K562 (cell line): Measurements from ENCODE around the gene ERCC2. TPM values are rescaled to one million over a fixed set of nuclear protein-coding genes. Genes with fewer than 3 reads are reported as not detected.
A peak's percentile ranks its signal among the peaks of the same experiment; 100 is the strongest.

ENCODE experiments used
- ATF2 ChIP-seq: sonication (generic); formaldehyde crosslinking; IDR thresholded peaks from 2 replicates; pipeline ENCODE4 v1.8.1; 2022; ENCODE audit warnings: missing genetic modification reagents
- CBX1 ChIP-seq: sonication (generic); IDR thresholded peaks from 2 replicates; pipeline ENCODE4 v1.6.1; 2016; ENCODE audit warnings: antibody characterized with exemption, low read depth, mild to moderate bottlenecking
- CBX8 ChIP-seq: fragments of 200-600 bp; sonication (generic); IDR thresholded peaks from 2 replicates; pipeline ENCODE4 v1.6.1; 2012; ENCODE audit warnings: borderline replicate concordance, mixed run types, low read depth, mild to moderate bottlenecking, moderate library complexity, mixed read lengths, low read length, control low read depth, inconsistent platforms; ENCODE audit not compliant: poor library complexity, severe bottlenecking; ENCODE audit errors: extremely low read depth
- E2F3 ChIP-seq: fragments of 250-450 bp; sonication (Bioruptor Pico); IDR thresholded peaks from 2 replicates; pipeline ENCODE4 v1.4.0; 2020; ENCODE audit warnings: mild to moderate bottlenecking
- NUFIP1 ChIP-seq: fragments of 450-650 bp; IDR thresholded peaks from 2 replicates; pipeline ENCODE4 v1.6.1; 2018; ENCODE audit not compliant: partially characterized antibody
- POLR2G ChIP-seq: fragments of 200-400 bp; formaldehyde crosslinking; IDR thresholded peaks from 2 replicates; pipeline ENCODE4 v1.6.1; 2017; ENCODE audit warnings: low read depth, mild to moderate bottlenecking, antibody characterized with exemption, low read length, moderate library complexity
- RBM25 ChIP-seq: fragments of 200-400 bp; formaldehyde crosslinking; IDR thresholded peaks from 2 replicates; pipeline ENCODE4 v1.6.1; 2018; ENCODE audit warnings: low read length, low read depth, moderate library complexity; ENCODE audit not compliant: severe bottlenecking
- RNF2 ChIP-seq: sonication (generic); IDR thresholded peaks from 2 replicates; pipeline ENCODE4 v1.6.1; 2016
- SMARCA5 ChIP-seq: fragments of 450-650 bp; IDR thresholded peaks from 2 replicates; pipeline ENCODE4 v1.6.1; 2016
- ZNF584 ChIP-seq: fragments of 200-800 bp; sonication (Bioruptor generic); IDR thresholded peaks from 2 replicates; pipeline ENCODE4 v1.6.1; 2016; ENCODE audit warnings: low read depth, mild to moderate bottlenecking, missing genetic modification characterization, missing compliant biosample characterization
- ZNF717 ChIP-seq: fragments of 250-450 bp; sonication (Bioruptor Pico); IDR thresholded peaks from 2 replicates; pipeline ENCODE4 v1.5.0; 2021
- ZNF764 ChIP-seq: fragments of 250-450 bp; sonication (Bioruptor Pico); IDR thresholded peaks from 2 replicates; pipeline ENCODE4 v1.4.0; 2020; ENCODE audit warnings: low read depth, mild to moderate bottlenecking, moderate library complexity
- polyA plus RNA-seq, 8 experiments: library from polyadenylated mRNA; depleted of rRNA in 4 of 8; stranded (reverse) in 5 of 8; unstranded in 3 of 8; fragments of >200 nt; fragmentation: Nextera tagmentation in 2 of 8; fragmentation: Illumina TruSeq in 1 of 8; extraction: Ambion mirVana in 2 of 8; extraction: Trizol in 1 of 8; gene quantifications; 2 replicates each; pipeline versions ENCODE4 v1.2.1 to v1.2.3, GENCODE V29; 2011 to 2014; ENCODE audit warnings: inconsistent platforms in 1 of 8, missing spikeins in 1 of 8
- total RNA-seq, 7 experiments: library from RNA; depleted of rRNA in 6 of 7; stranded (reverse); fragments of >200 nt in 6 of 7; fragmentation: Illumina TruSeq in 2 of 7; extraction: Trizol in 2 of 7; gene quantifications; 2 replicates each; pipeline versions ENCODE4 v1.2.1 to v1.2.3, GENCODE V29; 2011 to 2021; ENCODE audit warnings: low replicate concordance in 1 of 7
- TF ChIP-seq, protein P1 (sequence below), 2 experiments: fragments of 250-450 bp in 1 of 2; fragments of 450-650 bp in 1 of 2; sonication (Bioruptor Pico) in 1 of 2; IDR thresholded peaks; 2 replicates each; pipeline versions ENCODE4 v1.6.1 to v1.8.0; 2016 to 2021; ENCODE audit warnings: mild to moderate bottlenecking in 2 of 2, moderate library complexity in 2 of 2, missing compliant biosample characterization in 1 of 2, missing genetic modification characterization in 1 of 2

Gene ERCC2
- total and polyA plus RNA-seq, 9 of the 15 experiments (the other 6 are each of a cell fraction or from before 2014, with no cell fraction given) = 2.2 to 55.9 (median 23.4) TPM

DNA sequence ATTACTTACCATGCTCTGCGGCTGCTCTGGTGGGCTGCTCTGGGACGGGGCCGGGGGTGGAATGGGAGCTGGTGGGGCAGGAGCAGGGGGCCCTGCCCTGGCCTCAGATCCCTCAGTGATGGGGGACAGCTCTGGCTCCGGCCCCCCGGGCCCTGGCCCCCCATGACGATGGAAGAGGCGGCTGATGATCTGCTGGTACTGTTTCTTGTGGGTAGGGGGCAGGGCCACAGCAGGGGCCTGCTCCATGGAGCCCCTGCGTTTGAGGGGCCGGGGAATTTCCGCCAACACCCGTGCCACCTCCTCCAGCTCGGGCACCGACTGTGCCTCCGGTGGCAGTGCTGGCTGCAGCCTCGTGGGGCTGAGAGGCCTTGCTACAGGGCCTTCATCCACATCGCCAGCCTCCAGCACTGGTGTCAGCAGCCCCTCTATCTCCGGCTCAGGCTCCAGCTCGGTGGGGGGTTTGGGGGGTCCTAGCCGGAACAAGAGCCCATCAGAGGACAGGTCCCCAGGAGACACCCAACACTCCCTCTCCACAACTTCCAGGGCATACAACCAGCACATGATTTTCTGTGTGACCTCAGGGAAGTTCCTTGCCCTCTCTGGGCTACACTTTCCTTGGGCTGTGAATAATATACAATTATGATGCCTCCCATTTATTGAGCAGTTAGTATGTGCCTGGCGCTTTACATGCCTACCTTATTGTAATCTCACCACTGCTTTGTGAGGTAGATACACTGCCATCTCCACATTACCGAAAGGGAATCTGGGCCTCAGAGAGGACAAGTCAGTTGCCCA lies 21.7 kb upstream of the ERCC2 start (continued):
- no peak for TF ChIP-seq CBX8
- TF ChIP-seq, protein P1, sequence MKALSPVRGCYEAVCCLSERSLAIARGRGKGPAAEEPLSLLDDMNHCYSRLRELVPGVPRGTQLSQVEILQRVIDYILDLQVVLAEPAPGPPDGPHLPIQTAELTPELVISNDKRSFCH (CRISPR knock-in tag; IDR thresholded peaks at IDR 0.05) = no peak
- TF ChIP-seq, protein P1 (tag; IDR thresholded peaks at IDR 0.05) = no peak
- TF ChIP-seq E2F3 (CRISPR knock-in tag) = no peak
- no peak for TF ChIP-seq NUFIP1
- TF ChIP-seq POLR2G = 0 out of 2 replicates have a peak, but pooled peaks have one; percentile 32
- TF ChIP-seq RNF2 = no peak
- TF ChIP-seq SMARCA5 = peak; percentile 32; the same call in 1 of the 2 replicates
- no peak for TF ChIP-seq ZNF764 (CRISPR knock-in tag)
- TF ChIP-seq RBM25 = peak; percentile 77
- no peak for TF ChIP-seq ZNF584
- no peak for TF ChIP-seq ATF2 (CRISPR knock-in tag)
- TF ChIP-seq CBX1 = peak; percentile 38; the same call in 1 of the 2 replicates
- no peak for TF ChIP-seq ZNF717
- TF ChIP-seq, all 486 proteins: peak for 7
